ENCODE data around the gene PRPS1.
"Not testable (repeated sequence)": the region's sequence is repeated elsewhere in the genome, so short reads cannot be mapped to it uniquely, and the experiment has no call there.

The PRPS1 gene

DNA sequence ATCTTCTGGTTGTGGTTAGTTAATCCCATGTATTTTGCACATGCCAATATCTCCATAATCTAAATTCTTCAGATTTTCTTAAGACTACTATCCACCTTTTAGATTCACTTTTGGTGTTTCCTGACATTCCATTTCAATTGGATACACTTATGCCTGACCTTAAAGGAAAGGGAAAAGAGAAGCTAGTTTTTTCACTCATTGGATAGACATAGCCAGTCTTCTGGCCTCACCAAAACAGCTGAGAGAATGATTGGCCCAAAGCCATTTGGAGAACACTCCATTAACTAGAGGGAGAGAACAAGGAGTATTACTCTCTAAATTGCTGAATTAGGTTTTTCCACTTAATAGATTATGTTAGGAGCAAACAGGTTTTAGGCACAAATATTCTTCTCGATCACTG lies 4.0 kb downstream of the PRPS1 start:
- DNase-seq: no peak

DNA sequence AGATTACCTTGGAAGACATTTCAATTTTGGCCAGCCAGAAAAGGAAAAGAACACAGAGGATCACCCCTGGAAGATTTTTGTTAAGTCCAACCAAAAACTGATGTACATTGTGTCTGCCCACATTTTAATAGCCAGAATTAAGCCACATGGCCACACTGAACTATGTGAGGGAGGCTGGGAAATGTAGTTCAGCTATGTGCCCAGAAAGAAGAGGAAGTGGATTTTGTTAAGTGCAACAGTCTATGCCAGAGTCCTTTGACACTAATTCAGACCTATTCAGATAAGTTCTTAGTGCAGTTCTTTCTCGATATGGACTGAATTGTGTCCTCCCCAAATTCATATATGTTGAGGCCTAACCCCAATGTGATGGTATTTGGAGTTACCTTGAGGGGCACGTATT lies 18.4 kb downstream of the PRPS1 start:
- no peak for DNase-seq

DNA sequence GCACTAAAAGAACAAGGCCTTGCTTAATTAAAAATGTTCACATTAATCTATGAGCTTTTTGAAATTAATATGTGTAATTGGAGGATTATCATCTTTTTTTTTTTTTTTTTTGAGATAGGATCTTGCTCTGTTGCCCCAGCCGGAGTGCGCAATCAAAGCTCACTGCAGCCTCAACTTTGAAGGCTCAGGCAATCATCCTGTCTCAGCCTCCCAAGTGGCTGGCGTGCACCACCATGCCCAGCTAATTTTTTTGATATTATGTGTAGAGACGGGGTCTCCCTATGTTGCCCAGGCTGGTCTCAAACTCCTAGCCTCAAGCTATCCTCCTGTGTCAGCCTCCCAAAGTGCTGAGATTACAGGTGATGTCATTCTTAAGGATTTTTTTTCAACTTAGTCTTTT lies 20.0 kb downstream of the PRPS1 start:
- no peak for DNase-seq

DNA sequence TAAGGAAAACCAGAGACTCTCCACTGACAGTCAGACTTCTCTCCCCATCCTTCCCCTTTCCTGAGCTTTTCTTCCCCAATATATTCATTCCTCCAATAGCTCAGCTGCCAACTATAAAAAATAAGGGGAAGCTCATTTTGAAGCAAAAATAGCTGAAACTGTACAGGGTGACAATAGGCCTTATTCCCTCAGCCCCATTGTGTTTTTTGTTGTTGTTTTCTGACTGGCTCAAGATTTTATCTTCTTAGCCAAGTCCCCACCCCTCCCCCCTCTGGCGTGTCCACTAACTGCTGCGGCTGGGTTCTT lies 26.2 kb downstream of the PRPS1 start:
- DNase-seq: no peak

DNA sequence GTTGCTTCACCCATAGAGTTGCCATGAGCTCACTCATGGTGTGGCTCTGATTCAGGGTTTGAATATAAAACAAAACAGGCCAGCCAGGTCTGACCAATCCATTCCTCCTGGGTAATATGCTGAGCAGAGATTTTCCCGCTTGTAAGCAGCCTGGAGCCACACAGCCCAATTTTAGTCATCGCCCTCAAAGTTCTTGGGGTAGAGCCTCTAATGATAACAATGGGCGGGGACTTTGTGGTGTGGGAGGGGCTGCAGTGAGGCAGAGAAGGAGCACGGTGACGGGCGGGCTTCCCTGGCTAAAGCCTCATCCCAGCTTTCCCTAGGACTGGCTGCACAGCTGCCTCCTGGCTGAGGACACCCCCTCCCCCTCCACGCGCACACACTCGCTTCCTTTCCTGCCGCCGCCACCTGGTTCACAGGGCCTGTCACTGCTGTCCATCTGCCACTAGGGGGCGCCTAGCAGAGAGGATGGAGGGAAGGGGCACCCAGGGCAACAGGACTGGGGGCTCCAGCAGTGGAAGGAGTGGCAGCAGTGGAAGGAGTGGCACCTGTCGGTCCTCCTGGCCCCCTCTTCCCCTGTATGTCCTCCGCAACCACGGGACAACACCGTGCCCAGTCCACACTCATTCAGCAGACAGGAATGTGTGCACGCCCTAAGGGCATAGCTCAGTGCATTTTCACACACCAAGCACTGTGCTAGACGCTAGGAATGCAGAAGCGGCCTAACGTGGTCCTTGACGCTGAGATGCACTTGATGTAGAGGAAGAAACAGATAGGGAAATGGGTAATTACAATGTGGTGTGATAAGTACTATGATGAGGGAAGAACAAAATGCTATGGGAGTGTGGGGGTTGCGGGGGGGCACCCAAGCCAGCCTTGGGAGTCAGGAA lies 26.8 kb downstream of the PRPS1 start:
- DNase-seq: no peak

DNA sequence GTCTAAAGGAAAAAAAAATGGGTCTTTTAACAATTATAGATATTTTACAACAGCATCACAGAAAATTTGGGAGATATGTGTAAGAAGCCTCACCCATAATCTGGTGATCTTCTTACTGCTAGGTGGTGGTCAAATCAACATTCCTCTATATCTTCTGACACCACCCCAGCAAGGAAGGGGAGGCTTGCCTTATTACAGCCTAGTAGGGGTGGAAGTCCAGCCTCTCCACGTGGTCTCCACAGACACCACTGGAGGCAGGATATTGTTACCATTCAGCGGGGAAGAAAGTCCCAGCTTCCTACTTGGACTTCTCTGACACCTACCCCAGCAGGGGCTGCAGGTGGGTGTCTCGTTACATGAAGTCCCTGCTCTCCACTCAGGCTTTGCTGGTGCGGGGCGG lies 28.7 kb downstream of the PRPS1 start:
- no peak for DNase-seq

DNA sequence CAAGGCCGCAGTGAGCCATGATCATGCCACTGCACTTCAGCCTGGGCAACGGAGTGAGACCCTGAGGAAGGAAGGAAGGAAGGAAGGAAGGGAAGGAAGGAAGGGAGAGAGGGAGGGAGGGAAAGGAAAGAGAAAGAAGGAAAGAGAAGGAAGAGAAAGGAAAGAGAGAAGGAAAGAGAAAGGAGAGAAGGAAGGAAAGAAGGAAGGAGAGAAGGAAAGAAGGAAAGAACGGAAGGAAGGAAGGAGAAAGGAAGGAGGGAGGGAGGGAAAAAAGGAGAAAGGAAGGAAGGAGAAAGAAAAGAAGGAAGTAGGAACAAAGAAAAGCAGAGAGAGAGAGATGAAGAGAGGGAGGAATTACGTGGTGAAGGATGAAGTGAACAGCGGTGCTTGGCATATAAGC lies 30.4 kb downstream of the PRPS1 start:
- no peak for DNase-seq

DNA sequence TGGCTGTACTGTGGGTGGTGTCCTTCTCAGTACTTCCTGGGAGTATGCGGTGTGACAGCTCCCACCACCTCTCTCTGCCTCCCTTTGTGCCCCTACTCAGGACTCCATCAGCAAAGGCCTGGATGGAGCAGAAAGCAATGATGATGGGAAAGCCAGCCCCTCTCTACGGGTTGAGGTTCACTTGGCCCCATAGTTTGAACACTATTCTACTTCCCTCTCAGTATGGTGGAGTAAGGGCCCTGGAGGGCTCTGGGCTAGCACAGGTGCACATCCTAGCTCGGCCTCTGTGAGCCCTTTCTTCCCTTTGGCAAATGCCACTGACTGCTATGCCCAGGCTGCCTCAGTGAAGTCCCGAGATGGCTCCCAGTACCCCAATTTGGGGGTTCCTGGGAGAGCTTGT lies 31.0 kb downstream of the PRPS1 start:
- DNase-seq: no peak

DNA sequence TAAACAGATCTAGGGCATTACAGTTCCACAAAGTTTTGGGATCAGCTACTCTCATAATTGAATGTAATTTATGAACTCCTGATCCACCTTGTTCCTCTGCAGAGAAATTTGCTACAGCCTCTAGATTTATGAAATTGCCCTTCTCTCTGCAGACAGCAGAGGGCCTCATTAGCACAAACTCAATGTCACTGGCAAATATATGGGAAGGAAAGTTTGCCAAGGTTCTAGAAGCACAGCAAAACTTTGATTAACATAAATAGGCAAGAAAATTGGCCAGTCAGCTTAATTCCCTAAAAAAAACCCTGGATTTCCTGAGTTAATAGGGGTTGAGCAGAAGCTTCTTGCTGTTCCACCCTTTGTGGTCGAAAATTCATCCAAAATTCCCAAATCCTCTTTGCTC lies 31.5 kb downstream of the PRPS1 start:
- peak; percentile 28 for DNase-seq

DNA sequence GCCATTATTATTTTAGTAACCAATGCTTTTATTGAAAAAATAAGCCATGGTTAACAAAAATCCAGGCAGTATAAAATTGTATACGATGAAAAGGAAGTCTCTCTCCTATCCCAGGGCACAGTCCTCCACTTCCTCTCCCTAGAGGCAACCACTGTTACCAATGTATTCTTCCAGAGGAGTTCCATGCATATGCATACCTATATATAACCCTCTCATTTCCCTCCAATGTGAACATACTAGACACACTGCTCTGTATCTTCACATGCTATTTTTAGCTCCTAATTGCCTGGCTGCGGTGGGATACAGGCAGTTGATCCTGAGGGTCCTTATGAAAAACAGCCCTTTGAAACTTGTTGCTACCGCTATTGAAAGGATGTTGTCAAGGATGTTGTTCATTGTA lies 33.8 kb downstream of the PRPS1 start:
- no peak for DNase-seq

DNA sequence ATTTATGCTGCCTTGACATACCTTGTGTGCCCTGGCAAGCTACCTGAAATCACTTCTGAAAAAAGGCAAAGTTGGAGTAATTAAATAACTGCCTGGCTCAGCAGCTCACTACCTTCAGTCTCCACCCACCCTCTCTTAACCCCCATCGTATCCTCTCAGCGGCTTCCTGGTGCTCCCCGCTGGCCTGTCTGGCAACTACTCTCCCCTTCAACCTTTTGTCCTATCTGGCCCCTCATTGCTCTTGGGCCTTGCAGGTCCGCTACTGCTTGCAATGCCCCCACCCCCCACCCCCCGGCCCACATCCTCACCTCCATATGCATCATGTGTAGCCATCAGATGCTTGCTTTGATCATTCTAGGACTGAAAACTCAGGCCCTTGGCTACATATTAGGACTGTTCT lies 34.5 kb downstream of the PRPS1 start:
- DNase-seq: no peak

DNA sequence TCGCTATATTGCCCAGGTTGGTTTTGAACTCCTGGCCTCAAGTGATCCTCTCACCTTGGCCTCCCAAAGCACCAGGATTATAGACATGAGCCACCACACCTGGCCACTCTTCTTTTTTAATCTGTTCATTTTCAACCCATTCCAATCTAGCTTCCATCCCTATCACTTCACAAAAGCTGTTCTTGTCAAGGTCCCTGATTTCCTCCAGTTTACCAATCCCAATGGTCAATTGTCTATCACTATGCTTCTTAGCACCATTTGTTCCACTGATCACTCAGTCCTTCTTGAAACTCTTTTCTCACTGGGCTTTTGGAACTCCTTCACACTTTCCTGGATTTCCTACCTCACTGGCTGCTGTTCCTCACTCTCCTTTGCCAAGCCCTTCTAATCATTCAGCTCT lies 38.6 kb downstream of the PRPS1 start:
- DNase-seq: no peak

DNA sequence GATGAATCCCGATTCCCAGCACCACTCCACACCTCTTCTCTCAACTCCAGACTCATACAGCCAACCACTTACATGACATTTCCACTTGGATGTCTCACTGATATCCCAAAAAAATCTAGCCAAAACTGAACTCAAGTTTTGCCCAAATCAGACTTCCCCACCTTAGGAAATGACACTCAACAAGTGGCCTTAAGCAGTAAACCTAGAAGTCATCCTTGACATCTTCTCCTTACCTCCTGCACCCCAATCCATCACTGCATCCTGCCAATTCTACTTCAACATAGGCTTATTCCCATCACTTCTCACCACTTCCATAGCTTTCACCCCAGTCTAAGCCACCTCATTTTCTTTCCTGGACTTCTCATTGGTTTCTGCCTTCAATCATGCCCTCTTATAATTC lies 39.1 kb downstream of the PRPS1 start:
- DNase-seq: no peak

DNA sequence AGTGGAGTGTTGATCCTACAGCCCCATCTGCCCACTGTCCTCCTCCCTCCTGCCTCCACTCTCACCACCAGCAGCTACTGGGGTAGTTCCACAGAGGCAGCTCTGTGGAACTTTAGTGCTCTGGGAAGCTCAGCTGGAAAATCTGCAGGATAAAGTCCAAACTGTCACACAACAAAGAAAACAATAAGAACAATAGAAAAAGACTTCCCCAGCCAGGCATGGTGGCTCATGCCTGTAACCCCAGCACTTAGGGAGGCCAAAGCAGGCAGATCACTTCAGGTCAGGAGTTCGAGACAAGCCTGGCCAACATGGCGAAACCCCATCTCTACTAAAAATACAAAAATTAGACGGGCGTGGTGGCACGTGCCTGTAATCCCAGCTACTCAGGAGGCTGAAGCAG lies 40.4 kb downstream of the PRPS1 start:
- DNase-seq: not testable (repeated sequence)

DNA sequence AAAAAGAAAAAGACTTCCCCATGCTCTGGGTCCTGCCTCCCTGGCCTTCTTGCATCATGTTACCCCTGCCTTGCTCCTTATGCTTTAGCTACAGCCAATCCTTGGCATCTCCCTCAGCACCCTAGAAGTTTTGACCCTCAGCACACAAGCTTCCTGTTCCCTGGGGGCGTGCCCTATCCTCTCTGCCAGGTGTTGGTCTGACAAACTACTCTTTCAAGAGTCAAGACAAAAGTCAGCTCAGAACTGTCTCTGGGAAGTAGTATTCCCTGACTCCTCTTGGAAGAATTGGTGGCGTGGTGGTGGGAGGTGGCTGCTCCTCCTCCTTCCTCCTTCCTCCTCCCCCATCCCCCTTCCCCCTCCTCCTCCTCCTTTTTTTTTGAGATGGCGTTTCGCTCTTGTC lies 41.0 kb downstream of the PRPS1 start:
- no peak for DNase-seq

DNA sequence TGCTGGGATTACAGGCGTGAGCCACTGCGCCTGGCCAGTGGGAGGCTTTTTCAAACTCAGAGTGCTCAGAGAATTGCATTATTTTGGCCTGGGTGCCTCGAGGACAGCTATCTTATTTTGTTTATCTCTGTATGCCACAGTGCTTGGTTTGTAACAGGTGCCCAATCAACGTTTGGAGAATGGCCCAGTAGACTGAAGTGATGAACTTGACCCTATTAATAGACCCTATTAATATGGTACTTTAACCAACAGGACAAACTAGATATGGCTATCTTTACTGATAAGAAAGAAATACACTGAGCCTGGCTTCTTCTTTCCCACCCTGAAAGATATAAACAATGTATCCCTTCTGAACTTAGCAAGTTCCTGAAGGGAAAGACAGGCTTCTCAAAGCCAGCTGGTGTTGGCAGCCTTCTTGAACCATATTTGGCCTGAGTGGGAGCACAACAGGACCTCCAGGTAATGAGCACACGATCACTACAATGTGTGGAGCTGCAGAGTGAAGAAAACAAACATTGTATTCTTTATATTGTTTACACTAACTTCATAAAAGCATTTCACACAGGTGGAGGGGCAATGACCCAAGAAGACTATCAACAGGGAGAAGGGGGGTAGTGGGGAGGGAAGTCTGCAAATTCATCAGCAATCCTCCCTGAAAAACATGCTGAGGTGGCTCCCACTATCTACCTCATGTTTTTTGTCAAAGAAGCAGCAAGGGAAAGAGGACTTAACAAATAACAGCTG lies 41.7 kb downstream of the PRPS1 start:
- no peak for DNase-seq

DNA sequence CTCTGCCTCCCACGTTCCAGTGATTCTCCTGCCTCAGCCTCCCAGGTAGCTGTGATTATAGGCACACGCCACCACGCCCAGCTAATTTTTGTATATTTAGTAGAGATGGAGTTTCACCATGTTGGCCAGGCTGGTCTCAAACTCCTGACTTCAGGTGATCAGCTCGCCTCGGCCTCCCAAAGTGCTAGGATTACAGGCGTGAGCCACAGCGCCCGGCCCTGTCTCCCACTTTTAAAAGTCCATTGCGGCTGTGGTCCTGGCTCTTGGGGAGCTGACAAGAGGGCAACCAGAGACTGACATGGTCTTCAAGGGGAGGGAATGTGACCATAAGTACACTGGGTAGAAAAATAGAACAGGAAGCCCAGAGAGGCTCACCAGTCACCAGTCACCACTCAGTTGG lies 42.9 kb downstream of the PRPS1 start:
- DNase-seq: not testable (repeated sequence)

DNA sequence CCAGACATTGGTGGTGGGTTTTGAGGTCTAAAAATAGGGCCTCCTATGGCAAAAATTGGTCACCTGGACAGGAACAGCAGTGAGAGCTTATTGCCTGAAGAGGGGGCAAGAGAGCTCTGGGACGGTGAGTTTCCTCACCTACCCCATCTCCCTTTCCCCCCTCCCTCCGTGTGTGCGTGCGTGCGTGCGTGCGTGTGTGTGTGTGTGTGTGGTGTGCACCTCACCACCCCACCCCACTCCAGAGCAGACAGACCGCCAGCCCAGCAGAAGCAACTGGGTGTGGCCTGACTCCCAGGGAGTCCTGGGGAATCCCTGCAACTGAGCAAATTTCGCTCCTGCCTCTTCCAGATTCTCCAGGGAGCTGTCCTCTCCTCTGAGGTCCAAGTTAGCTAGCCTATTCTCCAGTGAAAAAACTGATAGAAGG lies 44.7 kb downstream of the PRPS1 start:
- no peak for DNase-seq

DNA sequence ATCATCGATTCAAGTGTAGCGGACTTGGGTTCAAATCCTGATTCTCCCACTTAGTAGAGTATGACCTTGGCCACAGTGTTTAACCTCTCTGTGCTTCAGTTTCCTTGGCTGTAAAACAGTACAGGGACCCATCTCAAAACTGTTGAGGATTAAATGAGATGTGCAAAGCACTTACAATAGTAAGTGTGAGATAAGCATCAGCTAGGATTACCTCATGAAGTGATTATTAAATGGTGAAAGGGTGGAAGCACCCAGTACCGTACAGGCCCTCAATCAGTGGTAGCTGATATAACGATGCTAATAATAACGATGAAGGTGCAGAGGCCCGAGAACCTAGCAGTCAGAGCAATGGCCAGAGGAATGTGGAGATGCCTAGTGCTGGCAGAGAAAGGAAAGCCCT lies 45.1 kb downstream of the PRPS1 start:
- no peak for DNase-seq

DNA sequence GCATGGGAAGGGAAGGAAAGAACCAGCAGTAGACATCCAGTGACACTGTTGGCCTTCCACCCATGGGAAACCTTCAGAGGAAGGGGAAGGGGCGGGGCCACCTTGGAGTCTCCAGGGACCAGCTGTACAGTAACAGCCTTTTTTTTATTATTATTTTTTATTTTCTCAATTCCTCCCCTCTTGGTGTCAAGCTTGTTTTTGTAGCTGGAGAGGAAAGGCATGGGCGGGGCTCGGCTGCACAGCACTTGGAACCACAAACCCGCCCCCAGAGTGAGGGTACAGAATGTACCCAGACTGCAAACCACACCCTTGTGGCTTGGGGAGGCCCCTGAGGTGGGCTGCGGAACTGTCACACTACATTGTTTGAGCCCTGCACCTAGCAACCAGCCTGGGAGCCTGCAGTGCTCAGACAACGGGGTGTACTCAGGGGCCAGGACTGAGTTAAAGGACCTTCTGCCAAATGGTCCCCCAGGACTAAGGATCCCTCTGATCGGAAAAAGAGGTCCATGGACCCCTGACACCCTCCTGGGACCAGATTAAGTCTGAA lies 45.7 kb downstream of the PRPS1 start:
- no peak for DNase-seq

DNA sequence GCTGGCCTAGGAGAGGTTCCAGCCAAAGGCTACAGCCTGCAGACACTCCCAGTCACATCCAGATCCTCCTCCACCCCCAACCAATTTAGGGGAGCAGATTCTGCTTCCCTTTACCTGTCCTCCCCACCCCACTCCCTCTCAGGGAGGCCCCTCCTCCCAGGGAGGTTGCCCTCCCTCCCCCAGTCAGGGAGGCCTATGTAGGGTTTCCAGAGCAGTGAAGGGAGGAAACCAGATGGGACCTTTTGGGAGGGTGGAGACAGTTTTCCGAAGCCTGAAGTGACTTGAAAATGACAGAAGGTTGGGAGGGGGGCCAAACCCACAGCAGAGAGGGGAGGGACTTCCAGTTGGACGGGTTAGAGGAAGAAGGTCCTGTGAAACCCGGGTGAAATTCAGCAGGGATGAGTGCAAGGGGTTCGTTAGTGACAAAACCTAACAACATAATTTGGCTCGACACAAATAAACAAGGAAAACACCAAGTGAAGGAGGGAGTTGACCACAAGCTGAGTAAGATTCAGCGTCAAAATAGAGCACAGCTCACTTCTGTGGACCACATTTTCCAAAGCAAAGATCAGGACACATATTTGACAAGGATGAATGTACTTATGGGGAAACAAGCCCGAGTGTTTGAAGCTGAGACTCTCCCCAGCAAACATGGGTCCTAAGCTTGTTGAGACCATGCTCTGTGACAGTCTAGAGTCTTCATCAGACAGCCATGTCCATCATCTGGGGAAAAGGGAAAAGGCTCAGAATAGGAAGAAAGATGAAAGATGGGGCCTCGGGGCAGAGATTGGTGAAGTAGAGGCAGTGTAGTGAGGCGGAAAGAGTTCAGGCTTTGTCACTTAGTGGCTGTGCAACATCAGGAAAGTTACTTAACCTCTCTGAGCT lies 46.4 kb downstream of the PRPS1 start:
- peak; percentile 54 for DNase-seq

DNA sequence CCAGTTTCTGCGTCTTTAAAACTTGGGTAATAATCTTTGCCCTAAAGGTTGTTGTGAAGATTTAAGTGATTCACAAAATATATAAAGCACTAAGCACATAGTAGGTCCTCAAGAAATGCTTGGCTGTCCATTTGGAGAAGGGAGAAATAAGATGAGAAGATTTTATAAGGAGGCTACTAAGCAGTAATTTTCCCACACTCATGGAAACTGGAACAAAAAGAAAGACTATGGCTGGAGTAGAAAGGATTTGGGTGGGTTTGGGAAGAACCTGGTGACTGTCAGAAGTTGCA lies 47.0 kb downstream of the PRPS1 start:
- no peak for DNase-seq

DNA sequence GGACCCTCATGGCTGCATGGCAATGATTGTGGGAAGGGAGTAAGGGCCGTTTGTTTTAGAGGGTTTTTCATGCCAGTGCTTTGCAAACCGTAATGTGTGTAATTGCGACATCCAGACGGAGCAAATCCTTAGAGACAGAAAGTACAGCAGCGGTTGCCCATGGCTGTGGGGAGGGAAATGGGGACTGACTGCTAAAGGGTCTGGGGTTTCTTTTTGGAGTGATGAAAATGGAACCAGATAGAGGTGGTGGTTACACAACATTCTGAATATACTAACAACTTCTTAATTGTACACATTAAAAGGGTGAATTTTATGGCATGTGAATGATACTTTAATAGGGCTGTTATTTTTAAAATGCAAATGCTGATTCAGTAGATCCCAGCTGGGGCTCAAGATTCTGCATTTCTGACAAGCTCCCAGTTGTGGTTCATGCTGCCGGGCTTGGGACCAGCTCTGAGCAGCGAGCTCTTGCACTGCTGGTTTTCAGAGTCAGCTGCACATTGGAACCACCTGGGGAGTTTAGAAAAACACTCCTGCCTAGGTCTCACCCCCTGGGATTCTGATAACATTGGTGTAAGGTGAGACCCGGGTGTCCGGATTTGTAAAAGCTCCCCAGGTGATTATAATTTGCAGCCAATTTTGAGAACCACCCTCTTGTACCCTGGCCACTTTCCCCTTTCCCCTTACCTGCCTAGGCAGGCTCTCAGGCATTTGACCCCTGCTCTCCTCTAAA lies 47.7 kb downstream of the PRPS1 start:
- DNase-seq: no peak
